GM19193 (cell line): ENCODE data around the gene PAGE4.

ENCODE experiments used
- POLR2A ChIP-seq: IDR thresholded peaks from 4 replicates; pipeline ENCODE4 v1.6.1; 2011; ENCODE audit not compliant: insufficient read depth, insufficient read length; ENCODE audit errors: extremely low read depth

PAGE4 gene

GRCh38 chrX:49853661-49854060, 24.6 kb downstream of the PAGE4 start:
- TF ChIP-seq POLR2A, result no peak

GRCh38 chrX:49856819-49857218, 27.7 kb downstream of the PAGE4 start:
- no peak for TF ChIP-seq POLR2A

GRCh38 chrX:49858341-49858740, 29.2 kb downstream of the PAGE4 start:
- no peak for TF ChIP-seq POLR2A

- no peak for TF ChIP-seq POLR2A
Measured at GRCh38 chrX:49859491-49859890, 30.4 kb downstream of the PAGE4 start.

- TF ChIP-seq POLR2A, result no peak
Measured at GRCh38 chrX:49860867-49861535, 31.9 kb downstream of the PAGE4 start.

- TF ChIP-seq POLR2A, result no peak
Measured at GRCh38 chrX:49862093-49862492, 33.0 kb downstream of the PAGE4 start.

- TF ChIP-seq POLR2A, result no peak
Measured at GRCh38 chrX:49868739-49869138, 39.6 kb downstream of the PAGE4 start.

GRCh38 chrX:49876750-49877149, 47.6 kb downstream of the PAGE4 start:
- no peak for TF ChIP-seq POLR2A

GRCh38 chrX:49877397-49878101, 48.4 kb downstream of the PAGE4 start:
- TF ChIP-seq POLR2A, result no peak

- no peak for TF ChIP-seq POLR2A
Measured at GRCh38 chrX:49878128-49878833, 49.2 kb downstream of the PAGE4 start.

GRCh38 chrX:49878834-49879655, 49.9 kb downstream of the PAGE4 start, which contains the start of gene USP27X:
Gene USP27X, plus strand, starts transcription at chrX:49879484. Its CDS starts 824 bp downstream, at chrX:49880308.
- peak; percentile 18 for TF ChIP-seq POLR2A

- no peak for TF ChIP-seq POLR2A
Measured at GRCh38 chrX:49879656-49880277, 50.7 kb downstream of the PAGE4 start.

- no peak for TF ChIP-seq POLR2A
Measured at GRCh38 chrX:49880668-49881067, 51.6 kb downstream of the PAGE4 start.
